Upper lobe of right lung (tissue), 1 donor: ENCODE data around the gene MAGI2. TPM values are rescaled to one million over a fixed set of nuclear protein-coding genes. Genes with fewer than 3 reads are reported as not detected.

Experiments used
- ATAC-seq: fragments of 200-7000 bp; cut with Tn5 transposase; one replicate; pipeline ENCODE4 v1.9.1; 2020; ENCODE audit warnings: mild to moderate bottlenecking, moderate library complexity
- DNase-seq: peaks from one replicate; pipeline ENCODE4 v3.0.0-alpha.2; 2020
- H3K27ac ChIP-seq: fragments of 200-600 bp; one replicate; pipeline ENCODE4 v1.8.0; 2022
- H3K27me3 ChIP-seq: fragments of 200-600 bp; one replicate; pipeline ENCODE4 v1.8.0; 2022; ENCODE audit warnings: mild to moderate bottlenecking
- H3K36me3 ChIP-seq: fragments of 200-600 bp; one replicate; pipeline ENCODE4 v1.8.0; 2022
- H3K4me1 ChIP-seq: fragments of 200-600 bp; one replicate; pipeline ENCODE4 v1.8.0; 2022
- H3K4me3 ChIP-seq: fragments of 200-600 bp; one replicate; pipeline ENCODE4 v1.8.0; 2022; ENCODE audit warnings: mild to moderate bottlenecking
- H3K9me3 ChIP-seq: fragments of 200-600 bp; one replicate; pipeline ENCODE4 v1.8.0; 2022
- intact Hi-C: fragments of 100-400 bp; cut with DNase I; formaldehyde crosslinking; loops from one replicate; pipeline ENCODE4 v1.11.0; 2022
- total RNA-seq: library from RNA; stranded (reverse); fragmentation: NEBNext Ultra II Directional; extraction: Animal tissue kit (Norgen Biotek cat#: 25700); gene quantifications from one replicate; pipeline ENCODE4 v1.2.1, GENCODE V29; 2021
- TF ChIP-seq, protein P1 (sequence below): fragments of 200-600 bp; IDR thresholded peaks from one replicate; pipeline ENCODE4 v1.8.0; 2022; ENCODE audit warnings: antibody characterized with exemption
- donor health status: DM: no; HTN: yes; CAD: no; lungs with severe emphysema.

The MAGI2 gene
- total RNA-seq, 1 donor from 2014 or later = 12.8 TPM

- no peak overlapping the region for H3K27ac ChIP-seq
- TF ChIP-seq, protein P1, sequence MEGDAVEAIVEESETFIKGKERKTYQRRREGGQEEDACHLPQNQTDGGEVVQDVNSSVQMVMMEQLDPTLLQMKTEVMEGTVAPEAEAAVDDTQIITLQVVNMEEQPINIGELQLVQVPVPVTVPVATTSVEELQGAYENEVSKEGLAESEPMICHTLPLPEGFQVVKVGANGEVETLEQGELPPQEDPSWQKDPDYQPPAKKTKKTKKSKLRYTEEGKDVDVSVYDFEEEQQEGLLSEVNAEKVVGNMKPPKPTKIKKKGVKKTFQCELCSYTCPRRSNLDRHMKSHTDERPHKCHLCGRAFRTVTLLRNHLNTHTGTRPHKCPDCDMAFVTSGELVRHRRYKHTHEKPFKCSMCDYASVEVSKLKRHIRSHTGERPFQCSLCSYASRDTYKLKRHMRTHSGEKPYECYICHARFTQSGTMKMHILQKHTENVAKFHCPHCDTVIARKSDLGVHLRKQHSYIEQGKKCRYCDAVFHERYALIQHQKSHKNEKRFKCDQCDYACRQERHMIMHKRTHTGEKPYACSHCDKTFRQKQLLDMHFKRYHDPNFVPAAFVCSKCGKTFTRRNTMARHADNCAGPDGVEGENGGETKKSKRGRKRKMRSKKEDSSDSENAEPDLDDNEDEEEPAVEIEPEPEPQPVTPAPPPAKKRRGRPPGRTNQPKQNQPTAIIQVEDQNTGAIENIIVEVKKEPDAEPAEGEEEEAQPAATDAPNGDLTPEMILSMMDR = no peak
- ATAC-seq (peak; percentile 12), DNase-seq (peak; percentile 32)
- no peaks in the 10 kb centered on the region for H3K36me3 ChIP-seq
- no peaks in the 10 kb centered on the region for H3K9me3 ChIP-seq
- H3K4me3 ChIP-seq = no peak overlapping the region
- no peaks in the 10 kb centered on the region for H3K27me3 ChIP-seq
- no peaks in the 10 kb centered on the region for H3K4me1 ChIP-seq
- intact Hi-C loops = no loop called here
Observed at GRCh38 chr7:79353720-79354468, 99.6 kb downstream of the MAGI2 start.

DNA sequence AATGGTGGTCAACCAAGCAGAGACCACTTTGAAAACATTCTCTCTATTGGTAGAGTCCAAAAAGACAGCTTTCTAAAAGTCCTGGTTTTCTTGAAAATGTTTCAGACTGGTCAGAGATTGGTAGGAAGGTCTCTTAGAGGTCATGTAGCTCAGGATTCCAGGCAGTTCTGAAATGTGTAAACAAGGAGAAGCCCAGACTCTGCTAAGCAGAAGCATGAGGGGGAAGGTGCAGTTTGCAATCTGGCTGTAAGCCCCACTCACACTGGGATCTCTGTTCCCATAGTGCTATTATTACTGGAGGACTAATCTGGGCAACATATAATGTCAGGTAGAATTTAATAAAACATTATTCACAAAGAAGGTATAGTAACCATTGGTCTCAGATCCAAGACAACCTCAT, 101.1 kb downstream of the MAGI2 start:
- ATAC-seq = no peak

DNA sequence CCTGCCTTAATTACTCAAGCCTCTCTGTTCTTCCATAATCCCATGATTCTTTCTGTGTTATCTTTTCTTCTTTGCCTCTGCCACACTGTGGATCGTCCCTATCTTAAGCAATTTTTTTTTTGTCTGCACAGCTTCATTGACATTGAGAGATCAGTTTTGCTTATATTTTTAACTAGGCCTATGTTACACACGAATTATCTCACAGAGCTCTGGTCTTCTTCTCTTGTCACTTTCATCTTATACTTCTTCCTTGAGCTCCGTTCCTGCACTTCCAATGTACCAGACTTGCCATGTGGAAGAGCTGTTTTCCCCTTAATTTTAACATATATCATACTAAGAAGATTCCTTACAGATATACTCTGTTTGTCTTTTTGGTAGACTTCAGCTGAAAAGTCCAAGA, 106.1 kb downstream of the MAGI2 start:
- no peaks in the 10 kb centered on the region for H3K36me3 ChIP-seq
- intact Hi-C loops = no loop called here
- H3K4me1 ChIP-seq = no peaks in the 10 kb centered on the region
- H3K27me3 ChIP-seq = no peaks in the 10 kb centered on the region
- DNase-seq (no peak), ATAC-seq (no peak)
- no peak overlapping the region for H3K27ac ChIP-seq
- H3K9me3 ChIP-seq = no peaks in the 10 kb centered on the region
- no peak overlapping the region for H3K4me3 ChIP-seq
- TF ChIP-seq, protein P1 = no peak

More for the DNA sequence above, 101.1 kb downstream of the MAGI2 start:
- H3K4me1 ChIP-seq = no peaks in the 10 kb centered on the region
- H3K27me3 ChIP-seq = no peaks in the 10 kb centered on the region
- DNase-seq = no peak
- no peak overlapping the region for H3K4me3 ChIP-seq
- TF ChIP-seq, protein P1 = no peak
- no peaks in the 10 kb centered on the region for H3K36me3 ChIP-seq
- intact Hi-C loops = no loop called here
- no peaks in the 10 kb centered on the region for H3K9me3 ChIP-seq
- no peak overlapping the region for H3K27ac ChIP-seq

DNA sequence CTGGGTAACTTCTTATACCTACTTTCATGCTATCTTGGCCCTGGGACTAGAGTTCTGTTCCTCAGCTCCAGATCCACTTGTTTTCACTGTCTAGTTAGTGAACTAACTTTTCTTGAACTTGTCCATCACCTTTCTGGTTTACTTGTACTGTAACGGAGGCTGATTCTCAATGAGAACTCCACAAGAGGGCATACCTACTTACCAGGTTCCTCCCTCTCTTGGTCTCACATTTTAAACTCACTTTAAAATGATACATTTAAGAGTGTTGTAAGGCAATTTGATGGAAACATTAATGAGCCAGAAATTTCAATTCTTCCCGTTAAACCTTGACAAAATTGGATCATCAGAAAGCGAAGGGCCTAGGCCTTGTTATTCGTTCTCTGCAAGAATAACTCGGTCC, 111.6 kb downstream of the MAGI2 start:
- DNase-seq (no peak), ATAC-seq (no peak)
- Histone ChIP-seq H3K36me3 (no peaks in the 10 kb centered on the region), H3K4me3 (no peak overlapping the region), H3K27ac (no peak overlapping the region), H3K27me3 (no peaks in the 10 kb centered on the region), H3K9me3 (no peaks in the 10 kb centered on the region), H3K4me1 (no peaks in the 10 kb centered on the region)
- TF ChIP-seq, protein P1 = no peak
- intact Hi-C loops = no loop called here

DNA sequence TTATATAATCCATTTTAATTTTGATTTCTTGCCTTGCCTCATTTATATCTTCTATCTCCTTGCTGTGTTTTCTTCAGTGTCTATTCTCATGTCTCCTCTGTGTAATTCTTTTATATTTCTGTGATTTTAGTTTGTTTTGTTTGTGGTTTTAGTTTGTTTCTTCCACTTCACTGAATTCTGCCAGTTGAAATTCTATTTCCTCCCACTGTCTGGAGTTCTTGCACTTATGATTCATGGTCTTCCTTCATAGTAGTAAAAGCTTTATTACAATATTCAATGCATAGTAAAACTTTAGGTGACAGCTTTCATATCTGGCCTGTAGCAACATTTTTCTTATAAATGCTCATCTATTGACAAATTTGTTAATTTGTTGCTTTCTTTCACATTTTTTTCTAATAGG, 113.3 kb downstream of the MAGI2 start:
- no peak for ATAC-seq
- Histone ChIP-seq H3K27me3 (no peaks in the 10 kb centered on the region), H3K36me3 (no peaks in the 10 kb centered on the region), H3K4me1 (no peaks in the 10 kb centered on the region), H3K4me3 (no peak overlapping the region), H3K27ac (no peak overlapping the region), H3K9me3 (no peaks in the 10 kb centered on the region)
- intact Hi-C loops = no loop called here
- DNase-seq = no peak
- TF ChIP-seq, protein P1 = no peak
